GM12872 (cell line): ENCODE results near the gene GFOD1.

Source experiments
- CTCF ChIP-seq: IDR thresholded peaks from 3 replicates; pipeline ENCODE4 v1.5.1; 2011; ENCODE audit warnings: low read depth, mild to moderate bottlenecking, low read length, moderate library complexity; ENCODE audit not compliant: insufficient read depth

GFOD1 gene

DNA sequence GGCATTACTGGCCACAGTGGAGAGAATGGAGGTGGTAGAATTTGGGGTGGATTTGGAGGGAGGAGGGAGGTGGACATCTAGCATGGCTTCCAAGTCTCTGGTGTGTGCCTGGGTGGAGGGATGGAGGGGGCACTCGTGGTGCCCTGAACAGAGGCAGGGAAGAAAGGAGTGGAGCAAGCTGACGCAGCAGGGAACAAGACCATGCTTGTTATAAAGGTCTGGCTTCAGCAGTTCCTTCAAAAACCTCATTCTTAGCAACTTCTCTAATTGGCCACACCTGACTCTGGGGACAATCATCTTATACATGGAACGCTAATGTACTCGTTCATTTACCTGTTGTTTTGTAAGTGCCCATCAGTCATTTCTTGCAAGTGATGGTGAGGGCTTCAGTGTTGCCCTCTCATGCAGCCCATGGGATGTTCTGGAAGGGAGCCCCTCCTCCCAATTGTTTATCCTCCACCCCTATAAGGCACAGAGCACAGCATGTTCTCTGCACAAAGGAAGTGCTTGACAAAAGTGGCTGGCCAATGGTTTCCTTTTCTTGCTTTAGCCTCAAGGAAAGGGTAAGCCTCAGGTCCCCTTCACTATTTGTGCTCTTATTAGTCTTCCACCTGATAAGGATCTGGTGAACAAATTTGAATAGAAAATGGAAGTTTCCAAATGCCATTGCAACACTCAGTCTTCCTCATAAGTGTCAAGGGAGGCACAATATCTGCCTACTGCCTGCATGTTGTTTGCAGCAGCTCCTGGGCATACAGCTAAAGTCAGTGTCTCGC, 39.3 kb downstream of the GFOD1 start:
- TF ChIP-seq CTCF, result no peak

DNA sequence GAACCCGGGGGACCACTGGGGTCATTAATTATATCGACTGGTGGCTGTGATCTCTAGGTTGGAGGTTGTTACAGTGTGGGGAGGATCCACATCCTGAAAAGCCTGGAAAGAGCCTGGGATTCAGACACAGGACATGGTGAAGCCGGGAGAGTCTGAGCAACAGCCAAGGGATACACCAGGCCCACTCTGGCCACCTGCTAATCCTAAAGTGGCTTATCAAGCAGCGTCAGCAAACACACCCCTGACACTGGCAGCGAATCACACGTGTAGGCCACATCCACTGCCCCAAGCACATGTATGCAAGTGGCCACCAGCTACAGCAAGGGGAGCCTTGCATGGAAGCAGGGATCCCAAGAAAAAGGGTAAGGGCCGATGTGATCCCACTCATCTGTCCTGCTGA, 41.0 kb downstream of the GFOD1 start:
- no peak for TF ChIP-seq CTCF

- no peak for TF ChIP-seq CTCF
Measured at GRCh38 chr6:13445744-13446115, 41.7 kb downstream of the GFOD1 start.

- no peak for TF ChIP-seq CTCF
Measured at GRCh38 chr6:13445005-13445743, 42.2 kb downstream of the GFOD1 start.

DNA sequence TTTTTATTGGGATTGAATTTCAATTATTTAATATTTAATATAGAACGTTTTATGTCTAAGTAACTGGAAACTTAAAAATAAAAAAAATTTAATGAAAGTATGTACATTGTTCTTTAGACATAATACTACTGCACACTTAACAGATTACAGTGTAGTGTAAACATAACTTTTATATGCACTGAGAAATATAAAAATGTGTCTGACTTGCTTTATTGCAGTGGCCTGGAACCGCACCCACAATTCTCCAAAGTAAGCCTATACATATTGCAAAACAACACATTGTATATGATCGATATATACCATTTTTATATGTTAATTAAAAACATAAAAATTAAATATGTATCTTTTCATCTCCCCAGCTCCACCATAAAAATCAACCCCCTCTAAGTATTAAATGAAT, 42.8 kb downstream of the GFOD1 start:
- TF ChIP-seq CTCF, result no peak

DNA sequence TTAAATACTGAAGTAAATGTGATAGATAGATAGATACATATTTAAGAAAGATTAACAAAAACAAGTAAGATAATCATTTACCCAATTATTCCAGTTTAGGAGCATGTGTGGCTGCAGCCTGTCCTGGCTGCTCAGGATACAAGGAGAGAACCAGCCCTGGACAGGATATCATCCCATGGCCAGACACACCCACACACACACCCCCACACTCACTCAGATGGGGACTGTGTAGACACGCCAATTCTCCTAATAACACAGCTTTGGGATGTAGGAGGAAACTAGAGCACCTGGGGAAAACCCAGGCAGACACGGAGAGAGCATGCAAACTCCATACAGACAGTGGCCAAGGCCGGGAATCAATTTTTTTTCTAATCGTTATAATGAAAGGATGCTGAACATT, 45.6 kb downstream of the GFOD1 start:
- no peak for TF ChIP-seq CTCF

- TF ChIP-seq CTCF, result no peak
Measured at GRCh38 chr6:13439644-13440043, 47.8 kb downstream of the GFOD1 start.
